AG09309 (cell line): ENCODE data around the gene PACSIN1.

Experiments used
- DNase-seq: peaks from one replicate; pipeline ENCODE4 v3.0.0-alpha.2; 2010; ENCODE audit warnings: low read depth
- H3K4me3 ChIP-seq: 2 replicates; pipeline ENCODE4 v1.5.1; 2011; ENCODE audit warnings: mild to moderate bottlenecking, low read depth, low read length, moderate library complexity; ENCODE audit not compliant: control insufficient read depth
- TF ChIP-seq, protein P1 (sequence below): IDR thresholded peaks from 2 replicates; pipeline ENCODE4 v1.5.1; 2011; ENCODE audit warnings: mild to moderate bottlenecking, low read depth, low read length, inconsistent platforms; ENCODE audit not compliant: insufficient read depth, control insufficient read depth; ENCODE audit errors: missing control alignments

The PACSIN1 gene

DNA sequence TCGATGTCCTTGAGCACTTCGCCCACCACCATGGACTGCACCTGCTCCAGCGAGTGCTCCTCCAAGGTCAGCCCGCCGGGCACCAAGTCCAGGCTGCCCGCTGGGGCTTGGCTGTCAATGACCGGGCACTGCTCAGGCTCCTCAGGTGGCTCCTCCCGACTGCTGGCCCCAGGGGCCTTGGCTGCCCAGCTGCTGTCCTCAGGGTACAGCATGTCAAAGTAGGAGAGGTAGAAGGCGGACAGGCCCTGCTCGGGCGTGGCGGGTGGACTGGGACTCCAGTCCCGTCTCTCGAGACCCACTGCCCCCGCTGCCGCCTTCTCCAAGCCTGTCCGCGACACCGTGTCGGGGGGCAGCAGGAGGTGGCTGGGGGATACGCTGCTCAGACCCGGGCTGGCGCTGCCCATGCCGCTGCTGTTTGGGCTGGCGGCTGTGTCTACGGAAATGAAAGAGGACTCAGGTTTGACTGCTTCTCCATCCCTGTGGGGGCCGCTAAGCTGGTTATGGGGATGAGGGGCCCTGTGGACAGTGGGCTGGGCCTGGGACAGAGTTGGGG lies 78.3 kb downstream of the PACSIN1 start:
- no peak for DNase-seq
- TF ChIP-seq, protein P1, sequence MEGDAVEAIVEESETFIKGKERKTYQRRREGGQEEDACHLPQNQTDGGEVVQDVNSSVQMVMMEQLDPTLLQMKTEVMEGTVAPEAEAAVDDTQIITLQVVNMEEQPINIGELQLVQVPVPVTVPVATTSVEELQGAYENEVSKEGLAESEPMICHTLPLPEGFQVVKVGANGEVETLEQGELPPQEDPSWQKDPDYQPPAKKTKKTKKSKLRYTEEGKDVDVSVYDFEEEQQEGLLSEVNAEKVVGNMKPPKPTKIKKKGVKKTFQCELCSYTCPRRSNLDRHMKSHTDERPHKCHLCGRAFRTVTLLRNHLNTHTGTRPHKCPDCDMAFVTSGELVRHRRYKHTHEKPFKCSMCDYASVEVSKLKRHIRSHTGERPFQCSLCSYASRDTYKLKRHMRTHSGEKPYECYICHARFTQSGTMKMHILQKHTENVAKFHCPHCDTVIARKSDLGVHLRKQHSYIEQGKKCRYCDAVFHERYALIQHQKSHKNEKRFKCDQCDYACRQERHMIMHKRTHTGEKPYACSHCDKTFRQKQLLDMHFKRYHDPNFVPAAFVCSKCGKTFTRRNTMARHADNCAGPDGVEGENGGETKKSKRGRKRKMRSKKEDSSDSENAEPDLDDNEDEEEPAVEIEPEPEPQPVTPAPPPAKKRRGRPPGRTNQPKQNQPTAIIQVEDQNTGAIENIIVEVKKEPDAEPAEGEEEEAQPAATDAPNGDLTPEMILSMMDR, result no peak

DNA sequence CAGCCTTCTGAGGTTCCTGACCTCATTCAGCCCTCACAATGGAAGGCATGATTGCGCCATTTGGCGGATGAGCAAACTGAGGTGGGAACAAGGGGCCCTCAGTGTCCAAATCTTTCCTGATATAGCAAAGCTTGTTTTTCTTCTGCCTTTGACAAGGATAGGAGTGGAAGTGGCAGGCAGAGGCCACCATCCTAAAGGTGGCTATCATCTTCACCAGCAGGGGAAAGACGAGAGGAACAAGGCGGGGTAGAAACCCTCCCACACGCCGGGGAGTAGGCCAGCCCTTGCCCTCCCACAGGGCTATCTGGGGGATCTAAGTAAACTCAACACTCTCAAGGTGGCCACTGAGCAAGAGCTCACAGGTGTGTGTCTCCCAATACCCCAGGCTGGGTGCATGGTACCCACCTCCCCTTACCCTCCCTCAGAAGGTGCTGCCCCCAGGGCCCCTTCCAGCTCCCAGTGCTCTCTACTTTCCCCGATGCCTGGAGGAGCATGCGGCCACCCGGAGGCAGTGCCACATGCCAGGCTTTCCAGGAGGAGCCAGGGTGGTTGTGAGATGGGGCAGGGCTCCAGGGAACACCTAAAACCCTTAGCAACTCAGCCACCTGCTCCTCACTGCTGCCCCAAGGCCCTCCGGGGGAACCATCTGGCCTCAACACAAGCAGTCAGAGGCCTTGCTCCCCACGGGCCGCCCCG lies 79.0 kb downstream of the PACSIN1 start:
- no peak for DNase-seq
- TF ChIP-seq, protein P1, result no peak

More for the DNA sequence above, 78.3 kb downstream of the PACSIN1 start:
- no peak overlapping the region for H3K4me3 ChIP-seq

DNA sequence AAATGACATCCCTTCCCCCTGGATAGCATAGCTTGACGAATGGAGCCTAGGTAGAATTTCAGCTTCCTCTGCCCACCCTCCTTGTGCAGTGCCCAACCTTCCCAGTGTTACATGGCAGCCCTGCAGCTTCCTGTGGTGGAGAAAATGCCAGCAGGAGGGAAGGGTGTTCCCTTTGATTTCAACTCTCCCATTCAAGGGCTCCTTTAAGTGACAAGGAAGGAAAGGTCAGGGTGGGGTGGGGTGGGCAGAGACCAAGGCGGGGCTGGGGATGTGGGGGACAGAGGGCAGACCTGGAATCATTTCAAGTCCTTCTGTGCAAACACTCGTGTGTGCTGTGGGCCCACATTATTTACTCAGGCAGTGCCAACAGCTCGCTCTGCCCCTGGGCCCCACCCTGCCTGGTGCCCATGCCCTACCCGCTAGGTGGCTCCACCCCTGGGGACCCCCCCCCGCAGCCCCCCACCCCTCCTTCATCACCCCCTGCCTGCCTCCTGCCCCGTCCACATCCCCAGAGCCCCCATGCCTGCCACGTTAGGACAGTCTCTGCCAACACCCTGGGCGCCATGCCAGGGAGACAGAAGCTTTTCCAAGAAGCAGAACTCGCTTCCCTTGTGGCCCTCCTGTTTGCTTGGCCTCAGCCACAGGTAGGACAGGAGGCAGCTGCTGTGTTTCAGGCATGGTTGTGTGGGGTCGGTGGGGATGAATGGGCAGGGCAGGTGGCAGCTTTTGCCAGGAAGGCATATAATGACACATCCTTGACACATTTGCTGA lies 80.9 kb downstream of the PACSIN1 start:
- TF ChIP-seq, protein P1, result no peak
- no peak overlapping the region for H3K4me3 ChIP-seq
- no peak for DNase-seq

More for the DNA sequence above, 79.0 kb downstream of the PACSIN1 start:
- H3K4me3 ChIP-seq, result no peak overlapping the region

DNA sequence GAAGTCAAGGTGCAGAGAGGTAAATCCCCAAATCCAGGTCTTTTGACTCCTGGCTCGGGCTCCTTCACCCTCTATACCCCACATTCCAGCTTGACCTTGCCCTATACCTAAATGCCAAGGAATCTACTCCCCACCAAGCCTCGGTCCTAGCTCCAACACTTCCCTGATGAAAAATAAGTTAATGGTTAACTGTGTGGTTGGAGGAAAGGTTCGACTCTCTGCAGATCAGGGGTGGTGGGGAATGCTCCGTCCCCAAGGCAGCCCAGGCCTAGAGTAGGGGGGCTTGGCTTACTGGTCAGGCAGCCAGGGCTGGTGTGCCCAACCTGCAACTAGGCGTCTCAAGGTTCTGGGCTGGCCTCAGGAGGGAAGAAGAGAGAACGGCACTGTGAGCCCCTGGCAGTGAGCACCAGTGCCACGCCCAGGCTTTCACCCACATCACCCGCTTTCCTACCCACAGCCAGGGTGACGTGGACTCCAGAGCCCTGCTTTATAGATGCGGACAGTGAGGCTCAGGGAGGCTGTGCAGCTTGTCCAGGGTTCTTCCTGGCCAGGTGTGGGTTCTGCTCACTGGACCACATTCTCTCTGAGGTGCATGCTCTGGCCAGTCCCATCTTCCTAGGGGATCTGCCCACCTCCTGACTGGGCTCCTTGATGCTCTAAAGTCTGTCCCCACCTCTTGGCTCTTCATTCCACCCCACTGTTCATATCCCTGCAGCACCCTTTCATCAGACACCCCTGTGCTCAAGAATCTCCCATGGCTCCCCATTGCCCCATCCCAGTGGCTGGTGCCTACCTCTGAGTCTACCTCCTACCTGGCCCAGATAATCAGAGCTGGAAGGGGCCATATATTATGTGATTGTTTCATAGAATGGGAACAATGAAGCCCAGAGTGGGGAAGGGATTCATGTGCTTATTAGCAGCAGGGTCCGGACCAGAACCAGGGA lies 82.1 kb downstream of the PACSIN1 start:
- TF ChIP-seq, protein P1, result no peak
- no peak overlapping the region for H3K4me3 ChIP-seq
- DNase-seq, result no peak

DNA sequence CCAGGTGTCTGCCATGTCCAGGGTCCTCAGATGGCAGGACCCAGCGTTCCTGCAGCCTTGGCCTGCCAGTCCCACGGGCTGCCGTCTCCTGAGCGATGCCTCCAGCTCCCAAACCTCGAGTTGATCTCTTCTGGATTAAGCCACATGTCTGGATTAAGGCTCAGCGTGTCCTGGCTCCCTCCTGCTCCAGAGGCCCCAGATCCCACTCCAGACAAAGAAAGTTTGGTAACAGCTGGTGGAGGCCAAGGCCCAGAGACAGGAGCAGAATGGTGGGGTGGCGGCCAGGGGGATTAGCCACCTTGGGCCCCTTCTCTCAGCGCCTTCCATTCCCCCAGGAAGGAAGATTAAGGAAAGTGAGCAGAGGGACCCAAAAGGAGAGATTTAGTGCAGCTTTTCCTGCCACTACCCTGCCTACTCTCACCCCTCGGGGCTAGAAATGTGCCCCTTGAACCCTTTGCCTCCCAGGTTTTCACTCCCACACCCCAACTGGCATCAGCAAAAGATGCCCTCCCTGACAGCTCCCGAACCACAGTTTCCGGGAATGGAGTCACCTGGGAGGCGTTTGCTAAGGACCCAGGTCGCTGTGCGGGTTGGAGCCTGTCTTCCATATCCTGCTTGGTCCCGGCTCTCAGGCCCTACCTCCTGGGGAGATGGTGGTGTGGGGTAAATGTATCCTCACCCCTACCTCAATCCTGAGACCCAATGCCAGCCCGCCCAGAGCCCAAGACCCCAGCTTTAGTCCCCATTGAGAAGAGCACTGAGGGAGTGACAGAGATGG lies 83.3 kb downstream of the PACSIN1 start:
- TF ChIP-seq, protein P1, result no peak
- no peak for DNase-seq
- no peak overlapping the region for H3K4me3 ChIP-seq
